ENCODE results near the gene R3HDM4.

The R3HDM4 gene

DNA sequence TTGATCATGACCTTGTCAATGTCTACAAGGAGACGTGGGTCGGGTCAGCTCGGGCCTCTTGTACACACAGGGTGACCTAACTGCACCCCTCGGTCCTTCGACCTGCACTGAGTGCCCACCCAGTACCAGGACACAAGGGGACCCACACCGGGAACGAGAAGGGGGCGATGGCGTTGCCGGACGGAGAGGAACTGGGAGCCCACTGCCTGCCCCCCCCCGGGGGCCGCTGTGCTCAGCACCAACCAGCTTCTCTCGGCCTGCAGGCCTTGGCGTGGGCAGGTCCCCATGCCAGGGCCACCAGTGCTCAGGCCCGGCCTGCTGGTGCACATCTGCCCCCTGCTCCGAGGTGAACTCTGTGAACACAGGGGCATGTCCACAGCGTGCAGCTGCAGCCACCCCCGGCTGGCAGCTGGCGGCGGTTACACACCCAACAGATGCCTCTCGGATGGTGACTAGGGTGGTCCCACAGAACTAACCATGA is 39.4 kb downstream of the R3HDM4 start:
- Histone ChIP-seq H3K9me2 (replicated peaks; ENCODE audit: low read depth, low read length) (no peaks in the 10 kb centered on the region), H3K4me1 (ENCODE audit: insufficient read depth, low read length, poor library complexity, severe bottlenecking) (no peaks in the 10 kb centered on the region), H3K27me3 (ENCODE audit: insufficient read depth, low read length, poor library complexity, severe bottlenecking) (no peaks in the 10 kb centered on the region), H3K9ac (ENCODE audit: low read depth, low read length, poor library complexity, severe bottlenecking) (no peak overlapping the region), H3K36me3 (ENCODE audit: insufficient read depth, low read length) (no peaks in the 10 kb centered on the region; the same call in 1 of the 2 replicates), H2AFZ (ENCODE audit: low read length) (no peak overlapping the region), H3K4me3 (ENCODE audit: low read length, poor library complexity, severe bottlenecking) (no peak overlapping the region), H3K4me2 (ENCODE audit: low read depth, low read length, poor library complexity, severe bottlenecking) (no peak overlapping the region), H3K9me3 (ENCODE audit: insufficient read depth, low read depth, low read length) (no peaks in the 10 kb centered on the region), H3K79me2 (ENCODE audit: insufficient read depth, low read length) (no peaks in the 10 kb centered on the region), H3F3A (ENCODE audit: low read depth) (no peaks in the 10 kb centered on the region; the same call in 1 of the 2 replicates), H4K20me1 (ENCODE audit: insufficient read depth, low read length, poor library complexity, severe bottlenecking) (no peaks in the 10 kb centered on the region)
- no peak for TF ChIP-seq EZH2phosphoT487 (IDR thresholded peaks at IDR 0.05; ENCODE audit: borderline replicate concordance)
- TF ChIP-seq, protein P1, sequence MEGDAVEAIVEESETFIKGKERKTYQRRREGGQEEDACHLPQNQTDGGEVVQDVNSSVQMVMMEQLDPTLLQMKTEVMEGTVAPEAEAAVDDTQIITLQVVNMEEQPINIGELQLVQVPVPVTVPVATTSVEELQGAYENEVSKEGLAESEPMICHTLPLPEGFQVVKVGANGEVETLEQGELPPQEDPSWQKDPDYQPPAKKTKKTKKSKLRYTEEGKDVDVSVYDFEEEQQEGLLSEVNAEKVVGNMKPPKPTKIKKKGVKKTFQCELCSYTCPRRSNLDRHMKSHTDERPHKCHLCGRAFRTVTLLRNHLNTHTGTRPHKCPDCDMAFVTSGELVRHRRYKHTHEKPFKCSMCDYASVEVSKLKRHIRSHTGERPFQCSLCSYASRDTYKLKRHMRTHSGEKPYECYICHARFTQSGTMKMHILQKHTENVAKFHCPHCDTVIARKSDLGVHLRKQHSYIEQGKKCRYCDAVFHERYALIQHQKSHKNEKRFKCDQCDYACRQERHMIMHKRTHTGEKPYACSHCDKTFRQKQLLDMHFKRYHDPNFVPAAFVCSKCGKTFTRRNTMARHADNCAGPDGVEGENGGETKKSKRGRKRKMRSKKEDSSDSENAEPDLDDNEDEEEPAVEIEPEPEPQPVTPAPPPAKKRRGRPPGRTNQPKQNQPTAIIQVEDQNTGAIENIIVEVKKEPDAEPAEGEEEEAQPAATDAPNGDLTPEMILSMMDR (conservative IDR thresholded peaks at IDR 0.05; ENCODE audit: low read length): no peak

DNA sequence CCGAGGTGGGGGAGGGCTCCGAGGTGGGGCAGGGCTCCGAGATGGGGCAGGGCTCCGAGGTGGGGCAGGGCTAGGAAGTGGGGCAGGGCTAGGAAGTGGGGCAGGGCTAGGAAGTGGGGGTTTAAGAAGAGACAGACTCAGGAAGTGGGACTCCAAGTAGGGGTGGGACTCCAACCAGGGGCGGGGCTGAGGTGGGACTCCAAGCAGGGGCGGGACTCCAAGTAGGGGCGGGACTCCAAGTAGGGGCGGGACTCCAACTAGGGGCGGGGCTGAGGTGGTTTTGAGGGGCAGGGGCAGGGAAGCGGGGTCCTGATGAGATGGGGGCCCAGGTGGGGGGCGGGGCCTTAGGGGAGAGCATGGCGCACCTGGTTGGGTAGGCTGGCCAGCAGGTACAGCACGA is 39.9 kb downstream of the R3HDM4 start:
- H3K27me3 ChIP-seq (ENCODE audit: insufficient read depth, low read length, poor library complexity, severe bottlenecking): no peaks in the 10 kb centered on the region
- H3K79me2 ChIP-seq (ENCODE audit: insufficient read depth, low read length): no peaks in the 10 kb centered on the region
- H3K4me3 ChIP-seq (ENCODE audit: low read length, poor library complexity, severe bottlenecking): no peak overlapping the region
- H3K36me3 ChIP-seq (ENCODE audit: insufficient read depth, low read length): no peaks in the 10 kb centered on the region; the same call in 1 of the 2 replicates
- H3K4me1 ChIP-seq (ENCODE audit: insufficient read depth, low read length, poor library complexity, severe bottlenecking): no peaks in the 10 kb centered on the region
- H3K9me3 ChIP-seq (ENCODE audit: insufficient read depth, low read depth, low read length): no peaks in the 10 kb centered on the region
- no peak overlapping the region for H3K9ac ChIP-seq (ENCODE audit: low read depth, low read length, poor library complexity, severe bottlenecking)
- H2AFZ ChIP-seq (ENCODE audit: low read length): no peak overlapping the region
- H3F3A ChIP-seq (ENCODE audit: low read depth): no peaks in the 10 kb centered on the region; the same call in 1 of the 2 replicates
- H3K4me2 ChIP-seq (ENCODE audit: low read depth, low read length, poor library complexity, severe bottlenecking): no peak overlapping the region
- no peaks in the 10 kb centered on the region for H3K9me2 ChIP-seq (replicated peaks; ENCODE audit: low read depth, low read length)
- TF ChIP-seq EZH2phosphoT487 (IDR thresholded peaks at IDR 0.05; ENCODE audit: borderline replicate concordance): no peak
- TF ChIP-seq, protein P1 (conservative IDR thresholded peaks at IDR 0.05; ENCODE audit: low read length): no peak
- no peaks in the 10 kb centered on the region for H4K20me1 ChIP-seq (ENCODE audit: insufficient read depth, low read length, poor library complexity, severe bottlenecking)

DNA sequence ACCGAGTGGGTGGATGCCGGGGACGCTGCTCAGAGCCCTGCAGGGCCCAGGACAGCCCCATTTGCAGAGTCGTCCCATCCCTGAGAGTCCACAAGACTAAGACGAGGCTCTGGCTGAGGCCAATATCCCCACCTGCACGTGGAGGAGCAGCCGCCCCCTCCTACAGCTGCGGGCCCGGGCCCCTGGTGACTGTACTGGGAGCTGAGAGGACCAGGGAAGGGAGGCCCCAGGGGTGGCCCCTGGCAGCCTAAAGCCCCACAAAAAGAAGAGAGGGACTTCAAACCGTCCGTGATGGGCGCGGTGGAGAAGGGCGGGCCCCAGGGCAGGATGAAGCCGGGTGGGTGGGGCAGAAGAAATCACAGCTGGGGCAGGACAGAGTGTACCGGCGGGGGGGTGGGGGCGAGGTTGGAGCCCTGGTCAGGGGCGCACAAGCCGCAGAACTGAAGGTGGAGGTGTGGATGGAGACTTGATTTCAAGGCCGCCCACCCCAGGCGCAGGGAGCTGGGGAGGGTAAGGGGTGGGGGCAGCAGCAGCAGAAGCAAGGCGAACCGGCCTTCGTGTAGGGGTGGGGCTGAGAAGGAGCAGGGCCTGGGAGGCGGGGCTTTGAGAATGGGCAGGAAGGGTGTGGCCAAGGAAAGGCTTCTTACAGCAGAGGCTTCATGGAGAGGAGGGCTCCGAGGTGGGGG is 40.6 kb downstream of the R3HDM4 start:
- H4K20me1 ChIP-seq (ENCODE audit: insufficient read depth, low read length, poor library complexity, severe bottlenecking): no peaks in the 10 kb centered on the region
- no peaks in the 10 kb centered on the region; the same call in 1 of the 2 replicates for H3K36me3 ChIP-seq (ENCODE audit: insufficient read depth, low read length)
- TF ChIP-seq, protein P1 (conservative IDR thresholded peaks at IDR 0.05; ENCODE audit: low read length): no peak
- TF ChIP-seq EZH2phosphoT487 (IDR thresholded peaks at IDR 0.05; ENCODE audit: borderline replicate concordance): no peak
- H3K4me2 ChIP-seq (ENCODE audit: low read depth, low read length, poor library complexity, severe bottlenecking): no peak overlapping the region
- H3K4me1 ChIP-seq (ENCODE audit: insufficient read depth, low read length, poor library complexity, severe bottlenecking): no peaks in the 10 kb centered on the region
- H3K9me2 ChIP-seq (replicated peaks; ENCODE audit: low read depth, low read length): no peaks in the 10 kb centered on the region
- no peak overlapping the region for H3K9ac ChIP-seq (ENCODE audit: low read depth, low read length, poor library complexity, severe bottlenecking)
- H3K27me3 ChIP-seq (ENCODE audit: insufficient read depth, low read length, poor library complexity, severe bottlenecking): no peaks in the 10 kb centered on the region
- H3K79me2 ChIP-seq (ENCODE audit: insufficient read depth, low read length): no peaks in the 10 kb centered on the region
- H3K4me3 ChIP-seq (ENCODE audit: low read length, poor library complexity, severe bottlenecking): no peak overlapping the region
- H3K9me3 ChIP-seq (ENCODE audit: insufficient read depth, low read depth, low read length): no peaks in the 10 kb centered on the region
- H3F3A ChIP-seq (ENCODE audit: low read depth): no peaks in the 10 kb centered on the region; the same call in 1 of the 2 replicates
- no peak overlapping the region for H2AFZ ChIP-seq (ENCODE audit: low read length)

Data from Loucy (cell line).